ENCODE data around the gene HIP1.

GRCh38 chr7:75723444-75723843 lies 15.3 kb downstream of the HIP1 start:
- no peak for TF ChIP-seq TEAD4 (IDR thresholded peaks at IDR 0.05)
- no peak for TF ChIP-seq RAD21 (IDR thresholded peaks at IDR 0.05; ENCODE audit: low read depth)
- TF ChIP-seq EP300 (IDR thresholded peaks at IDR 0.05; ENCODE audit: borderline replicate concordance) = no peak
- no peak for TF ChIP-seq FOXM1 (IDR thresholded peaks at IDR 0.05; ENCODE audit: borderline replicate concordance, low read depth)

Measured in Ishikawa (cell line).